Measurements from ENCODE around the gene ZFAND3. TPM values are rescaled to one million over a fixed set of nuclear protein-coding genes. Genes with fewer than 3 reads are reported as not detected.
A peak's percentile ranks its signal among the peaks of the same experiment; 100 is the strongest.
"Not testable (repeated sequence)": the region's sequence is repeated elsewhere in the genome, so short reads cannot be mapped to it uniquely, and the experiment has no call there.

The ZFAND3 gene
- polyA plus RNA-seq, 4 donors: 35.9 to 80.4 (median 40.9) TPM

- peak; percentile 55 for FAIRE-seq
Observed at GRCh38 chr6:38034274-38034914, 214.9 kb downstream of the ZFAND3 start.

GRCh38 chr6:38035478-38035877, 216.0 kb downstream of the ZFAND3 start:
- Histone ChIP-seq H3K9me3 (ENCODE audit: control insufficient read depth in 2 of 2, insufficient read depth in 1 of 2, low read depth in 1 of 2, low read length in 1 of 2) (no peaks in the 10 kb centered on the region), H3K27me3 (ENCODE audit: control insufficient read depth in 3 of 3, insufficient read depth in 3 of 3, low read length in 3 of 3) (no peaks in the 10 kb centered on the region), H3K4me1 (ENCODE audit: control insufficient read depth in 3 of 3, insufficient read depth in 2 of 3, low read depth in 1 of 3, low read length in 2 of 3) (peaks cover 0 to 3% (median 0%) of the 10 kb centered on the region in 3 donors), H3K4me3 (ENCODE audit: low read depth in 1 of 3, low read length in 3 of 3) (no peak overlapping the region), H3K27ac (ENCODE audit: low read depth in 1 of 3, low read length in 2 of 3) (no peak overlapping the region), H3K36me3 (ENCODE audit: control insufficient read depth in 3 of 3, insufficient read depth in 2 of 3, low read depth in 1 of 3, low read length in 3 of 3) (no peaks in the 10 kb centered on the region)
- 88 to 92% (median 90%) methylated on average over 1 of the region's 1 CpG for WGBS, 3 donors
- DNase-seq (no peak), FAIRE-seq (no peak)

More at GRCh38 chr6:38034274-38034914, 214.9 kb downstream of the ZFAND3 start:
- Histone ChIP-seq H3K4me1 (ENCODE audit: control insufficient read depth in 3 of 3, insufficient read depth in 2 of 3, low read depth in 1 of 3, low read length in 2 of 3) (peaks cover 0 to 3% (median 0%) of the 10 kb centered on the region in 3 donors), H3K9me3 (ENCODE audit: control insufficient read depth in 2 of 2, insufficient read depth in 1 of 2, low read depth in 1 of 2, low read length in 1 of 2) (no peaks in the 10 kb centered on the region), H3K36me3 (ENCODE audit: control insufficient read depth in 3 of 3, insufficient read depth in 2 of 3, low read depth in 1 of 3, low read length in 3 of 3) (no peaks in the 10 kb centered on the region), H3K27ac (ENCODE audit: low read depth in 1 of 3, low read length in 2 of 3) (no peak overlapping the region), H3K4me3 (ENCODE audit: low read depth in 1 of 3, low read length in 3 of 3) (no peak overlapping the region), H3K27me3 (ENCODE audit: control insufficient read depth in 3 of 3, insufficient read depth in 3 of 3, low read length in 3 of 3) (no peaks in the 10 kb centered on the region)
- DNase-seq: peak; percentile 23 to 29
- WGBS, 3 donors: 22 to 69% (median 40%) methylated on average over 1 of the region's 1 CpG

- FAIRE-seq: no peak
Observed at GRCh38 chr6:38039502-38039901, 220.0 kb downstream of the ZFAND3 start.

GRCh38 chr6:38040254-38040653, 220.7 kb downstream of the ZFAND3 start:
- 83 to 94% (median 85%) methylated on average over 1 of the region's 1 CpG for WGBS, 3 donors

More at GRCh38 chr6:38039502-38039901, 220.0 kb downstream of the ZFAND3 start:
- H3K9me3 ChIP-seq (ENCODE audit: control insufficient read depth in 2 of 2, insufficient read depth in 1 of 2, low read depth in 1 of 2, low read length in 1 of 2): no peaks in the 10 kb centered on the region
- H3K27me3 ChIP-seq (ENCODE audit: control insufficient read depth in 3 of 3, insufficient read depth in 3 of 3, low read length in 3 of 3): no peaks in the 10 kb centered on the region
- H3K4me3 ChIP-seq (ENCODE audit: low read depth in 1 of 3, low read length in 3 of 3): no peak overlapping the region
- 78 to 89% (median 86%) methylated on average over 2 of the region's 2 CpGs for WGBS, 3 donors
- no peaks in the 10 kb centered on the region for H3K36me3 ChIP-seq (ENCODE audit: control insufficient read depth in 3 of 3, insufficient read depth in 2 of 3, low read depth in 1 of 3, low read length in 3 of 3)
- H3K4me1 ChIP-seq (ENCODE audit: control insufficient read depth in 3 of 3, insufficient read depth in 2 of 3, low read depth in 1 of 3, low read length in 2 of 3): peaks cover 0 to 3% (median 0%) of the 10 kb centered on the region in 3 donors
- H3K27ac ChIP-seq (ENCODE audit: low read depth in 1 of 3, low read length in 2 of 3): no peak overlapping the region
- DNase-seq: no peak

GRCh38 chr6:38043259-38043753, 223.8 kb downstream of the ZFAND3 start:
- 71 to 89% (median 74%) methylated on average over 3 of the region's 3 CpGs for WGBS, 3 donors

More at GRCh38 chr6:38040254-38040653, 220.7 kb downstream of the ZFAND3 start:
- no peak overlapping the region for H3K27ac ChIP-seq (ENCODE audit: low read depth in 1 of 3, low read length in 2 of 3)
- DNase-seq (no peak), FAIRE-seq (no peak)
- H3K27me3 ChIP-seq (ENCODE audit: control insufficient read depth in 3 of 3, insufficient read depth in 3 of 3, low read length in 3 of 3): no peaks in the 10 kb centered on the region
- H3K9me3 ChIP-seq (ENCODE audit: control insufficient read depth in 2 of 2, insufficient read depth in 1 of 2, low read depth in 1 of 2, low read length in 1 of 2): no peaks in the 10 kb centered on the region
- no peaks in the 10 kb centered on the region for H3K36me3 ChIP-seq (ENCODE audit: control insufficient read depth in 3 of 3, insufficient read depth in 2 of 3, low read depth in 1 of 3, low read length in 3 of 3)
- no peak overlapping the region for H3K4me3 ChIP-seq (ENCODE audit: low read depth in 1 of 3, low read length in 3 of 3)
- H3K4me1 ChIP-seq (ENCODE audit: control insufficient read depth in 3 of 3, insufficient read depth in 2 of 3, low read depth in 1 of 3, low read length in 2 of 3): peaks cover 0 to 3% (median 0%) of the 10 kb centered on the region in 3 donors

GRCh38 chr6:38045701-38046305, 226.3 kb downstream of the ZFAND3 start:
- no peaks in the 10 kb centered on the region for H3K4me1 ChIP-seq (ENCODE audit: control insufficient read depth in 3 of 3, insufficient read depth in 2 of 3, low read depth in 1 of 3, low read length in 2 of 3)
- H3K27me3 ChIP-seq (ENCODE audit: control insufficient read depth in 3 of 3, insufficient read depth in 3 of 3, low read length in 3 of 3): no peaks in the 10 kb centered on the region
- H3K9me3 ChIP-seq (ENCODE audit: control insufficient read depth in 2 of 2, insufficient read depth in 1 of 2, low read depth in 1 of 2, low read length in 1 of 2): no peaks in the 10 kb centered on the region
- H3K36me3 ChIP-seq (ENCODE audit: control insufficient read depth in 3 of 3, insufficient read depth in 2 of 3, low read depth in 1 of 3, low read length in 3 of 3): no peaks in the 10 kb centered on the region
- WGBS, 3 donors: 80 to 89% (median 88%) methylated on average over 6 of the region's 6 CpGs
- DNase-seq (no peak), FAIRE-seq (no peak)
- no peak overlapping the region for H3K4me3 ChIP-seq (ENCODE audit: low read depth in 1 of 3, low read length in 3 of 3)
- H3K27ac ChIP-seq (ENCODE audit: low read depth in 1 of 3, low read length in 2 of 3): no peak overlapping the region

More at GRCh38 chr6:38043259-38043753, 223.8 kb downstream of the ZFAND3 start:
- Histone ChIP-seq H3K4me3 (ENCODE audit: low read depth in 1 of 3, low read length in 3 of 3) (no peak overlapping the region), H3K4me1 (ENCODE audit: control insufficient read depth in 3 of 3, insufficient read depth in 2 of 3, low read depth in 1 of 3, low read length in 2 of 3) (no peaks in the 10 kb centered on the region), H3K36me3 (ENCODE audit: control insufficient read depth in 3 of 3, insufficient read depth in 2 of 3, low read depth in 1 of 3, low read length in 3 of 3) (no peaks in the 10 kb centered on the region), H3K27ac (ENCODE audit: low read depth in 1 of 3, low read length in 2 of 3) (no peak overlapping the region), H3K27me3 (ENCODE audit: control insufficient read depth in 3 of 3, insufficient read depth in 3 of 3, low read length in 3 of 3) (no peaks in the 10 kb centered on the region), H3K9me3 (ENCODE audit: control insufficient read depth in 2 of 2, insufficient read depth in 1 of 2, low read depth in 1 of 2, low read length in 1 of 2) (no peaks in the 10 kb centered on the region)
- FAIRE-seq (no peak), DNase-seq (no peak)

- Histone ChIP-seq H3K9me3 (ENCODE audit: control insufficient read depth in 2 of 2, insufficient read depth in 1 of 2, low read depth in 1 of 2, low read length in 1 of 2) (no peaks in the 10 kb centered on the region), H3K27ac (ENCODE audit: low read depth in 1 of 3, low read length in 2 of 3) (no peak overlapping the region), H3K4me3 (ENCODE audit: low read depth in 1 of 3, low read length in 3 of 3) (no peak overlapping the region), H3K4me1 (ENCODE audit: control insufficient read depth in 3 of 3, insufficient read depth in 2 of 3, low read depth in 1 of 3, low read length in 2 of 3) (no peaks in the 10 kb centered on the region), H3K27me3 (ENCODE audit: control insufficient read depth in 3 of 3, insufficient read depth in 3 of 3, low read length in 3 of 3) (no peaks in the 10 kb centered on the region), H3K36me3 (ENCODE audit: control insufficient read depth in 3 of 3, insufficient read depth in 2 of 3, low read depth in 1 of 3, low read length in 3 of 3) (no peaks in the 10 kb centered on the region)
- FAIRE-seq: no peak
- 73 to 87% (median 74%) methylated on average over 4 of the region's 4 CpGs for WGBS, 3 donors
- no peak for DNase-seq
Observed at GRCh38 chr6:38047562-38047961, 228.0 kb downstream of the ZFAND3 start.

- not testable (repeated sequence) for H3K36me3 ChIP-seq (ENCODE audit: control insufficient read depth in 3 of 3, insufficient read depth in 2 of 3, low read depth in 1 of 3, low read length in 3 of 3); H3K27ac ChIP-seq (ENCODE audit: low read depth in 1 of 3, low read length in 2 of 3); H3K27me3 ChIP-seq (ENCODE audit: control insufficient read depth in 3 of 3, insufficient read depth in 3 of 3, low read length in 3 of 3); H3K9me3 ChIP-seq (ENCODE audit: control insufficient read depth in 2 of 2, insufficient read depth in 1 of 2, low read depth in 1 of 2, low read length in 1 of 2); H3K4me1 ChIP-seq (ENCODE audit: control insufficient read depth in 3 of 3, insufficient read depth in 2 of 3, low read depth in 1 of 3, low read length in 2 of 3); H3K4me3 ChIP-seq (ENCODE audit: low read depth in 1 of 3, low read length in 3 of 3); DNase-seq; FAIRE-seq
- WGBS, 3 donors: 93 to 95% (median 94%) methylated on average over 9 of the region's 9 CpGs
Observed at GRCh38 chr6:38049861-38050397, 230.4 kb downstream of the ZFAND3 start.
